Neutrophil (primary cell): Measurements from ENCODE around the gene TRIM2.

Source experiments
- H3K27ac ChIP-seq: fragments of 200-600 bp; sonication (generic); 2 replicates; pipeline ENCODE4 v1.5.1; 2016; ENCODE audit warnings: mild to moderate bottlenecking, moderate library complexity
- H3K27me3 ChIP-seq: fragments of 200-600 bp; sonication (generic); 2 replicates; pipeline ENCODE4 v1.6.0; 2016; ENCODE audit warnings: mild to moderate bottlenecking
- H3K36me3 ChIP-seq: fragments of 200-600 bp; sonication (generic); 2 replicates; pipeline ENCODE4 v1.5.1; 2017
- H3K4me1 ChIP-seq, 2 experiments: fragments of 200-600 bp in 1 of 2; sonication (generic) in 1 of 2; 1 replicate in 1 of 2; 2 replicates in 1 of 2; pipeline versions ENCODE4 v1.5.1 to v1.6.1; 2013 to 2016; ENCODE audit warnings: low read depth in 1 of 2, low read length in 1 of 2, mild to moderate bottlenecking in 1 of 2, moderate library complexity in 1 of 2; ENCODE audit not compliant: control insufficient read depth in 1 of 2, insufficient read depth in 1 of 2
- H3K4me3 ChIP-seq, 2 experiments: fragments of 200-600 bp in 1 of 2; sonication (generic) in 1 of 2; 1 replicate in 1 of 2; 2 replicates in 1 of 2; pipeline ENCODE4 v1.5.1; 2013 to 2016; ENCODE audit warnings: low read depth in 1 of 2, low read length in 1 of 2, mild to moderate bottlenecking in 1 of 2, moderate library complexity in 1 of 2
- H3K9me3 ChIP-seq: fragments of 200-600 bp; sonication (generic); 2 replicates; pipeline ENCODE4 v1.5.1; 2016
- CTCF ChIP-seq: fragments of 200-600 bp; sonication (generic); IDR thresholded peaks from 2 replicates; pipeline ENCODE4 v1.5.1; 2016; ENCODE audit warnings: antibody characterized with exemption

Gene TRIM2

DNA sequence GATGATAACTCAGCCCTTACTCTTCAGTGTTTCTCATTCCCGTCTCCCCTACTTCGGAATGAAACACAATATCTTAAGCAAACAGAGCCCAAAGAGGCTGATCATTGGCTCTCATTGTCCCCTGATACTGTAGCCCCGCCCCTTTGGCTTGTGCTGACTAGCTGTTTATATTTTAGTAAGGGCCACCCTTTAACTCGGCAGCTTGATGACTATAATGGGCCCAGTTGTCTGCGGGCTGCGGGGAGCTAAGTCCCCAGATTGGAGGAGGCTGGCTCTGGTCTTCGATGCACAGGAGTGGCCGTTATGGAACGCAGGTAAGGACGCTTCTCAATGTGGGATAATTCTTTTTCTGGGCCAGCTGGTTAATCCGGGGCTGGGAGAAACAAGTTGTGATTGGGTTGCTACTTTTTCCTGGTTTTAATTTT lies at the start of gene TRIM2:
TRIM2 (plus strand) TSS at position 197 of the 425 bp plus-strand sequence; CDS start at position 285, 88 bp downstream.
- no peak for TF ChIP-seq CTCF
- Histone ChIP-seq H3K27ac (no peak within 1 kb of the TSS), H3K27me3 (no peaks in the 10 kb centered on the region), H3K36me3 (no peaks in the 10 kb centered on the region), H3K4me1 (no peaks in the 10 kb centered on the region), H3K4me3 (no peak within 1 kb of the TSS), H3K9me3 (no peaks in the 10 kb centered on the region)

GRCh38 chr4:153155686-153156085 lies 48.6 kb upstream of the TRIM2 start:
- no peak for TF ChIP-seq CTCF
- peaks cover 70% of the 10 kb centered on the region for H3K27me3 ChIP-seq
- H3K4me3 ChIP-seq: no peak overlapping the region
- peaks cover 31 to 32% of the 10 kb centered on the region in 2 experiments for H3K4me1 ChIP-seq
- H3K27ac ChIP-seq: no peak overlapping the region
- H3K9me3 ChIP-seq: no peaks in the 10 kb centered on the region
- H3K36me3 ChIP-seq: no peaks in the 10 kb centered on the region

- H3K27me3 ChIP-seq: peaks cover 70% of the 10 kb centered on the region
- H3K9me3 ChIP-seq: no peaks in the 10 kb centered on the region
- H3K36me3 ChIP-seq: no peaks in the 10 kb centered on the region
- no peak for TF ChIP-seq CTCF
- no peak overlapping the region for H3K27ac ChIP-seq
- H3K4me1 ChIP-seq: peaks cover 29% of the 10 kb centered on the region in 2 experiments
- no peak overlapping the region for H3K4me3 ChIP-seq
Measured at GRCh38 chr4:153156263-153156662, 48.0 kb upstream of the TRIM2 start.

- TF ChIP-seq CTCF: no peak
- H3K27me3 ChIP-seq: peaks cover 73% of the 10 kb centered on the region
- H3K4me1 ChIP-seq: peaks cover 24% of the 10 kb centered on the region in 2 experiments
- no peaks in the 10 kb centered on the region for H3K9me3 ChIP-seq
- no peak overlapping the region for H3K27ac ChIP-seq
- no peak overlapping the region for H3K4me3 ChIP-seq
- H3K36me3 ChIP-seq: no peaks in the 10 kb centered on the region
Measured at GRCh38 chr4:153156721-153157120, 47.5 kb upstream of the TRIM2 start.

DNA sequence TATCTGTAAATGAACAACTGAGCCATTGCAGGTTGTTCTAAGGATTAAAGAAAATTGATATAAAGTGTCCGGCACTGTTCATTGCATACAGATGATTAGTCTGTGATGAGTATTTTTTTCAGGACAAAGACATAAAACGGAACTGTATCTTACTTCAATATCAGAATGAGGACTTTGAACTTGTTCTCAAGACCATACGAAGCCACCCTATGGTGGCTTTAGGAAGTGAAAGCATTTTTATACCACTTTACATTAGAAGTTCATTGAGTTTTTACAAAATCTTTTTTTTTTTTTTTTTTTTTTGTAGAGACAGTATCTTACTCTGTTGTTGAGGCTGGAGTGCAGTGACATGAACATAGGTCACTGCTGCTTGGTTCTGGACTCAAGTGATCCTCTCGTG lies 45.2 kb upstream of the TRIM2 start:
- H3K4me1 ChIP-seq: peaks cover 1 to 2% of the 10 kb centered on the region in 2 experiments
- TF ChIP-seq CTCF: no peak
- H3K36me3 ChIP-seq: no peaks in the 10 kb centered on the region
- no peak overlapping the region for H3K27ac ChIP-seq
- H3K27me3 ChIP-seq: peaks cover 53% of the 10 kb centered on the region
- no peak overlapping the region for H3K4me3 ChIP-seq
- H3K9me3 ChIP-seq: no peaks in the 10 kb centered on the region

DNA sequence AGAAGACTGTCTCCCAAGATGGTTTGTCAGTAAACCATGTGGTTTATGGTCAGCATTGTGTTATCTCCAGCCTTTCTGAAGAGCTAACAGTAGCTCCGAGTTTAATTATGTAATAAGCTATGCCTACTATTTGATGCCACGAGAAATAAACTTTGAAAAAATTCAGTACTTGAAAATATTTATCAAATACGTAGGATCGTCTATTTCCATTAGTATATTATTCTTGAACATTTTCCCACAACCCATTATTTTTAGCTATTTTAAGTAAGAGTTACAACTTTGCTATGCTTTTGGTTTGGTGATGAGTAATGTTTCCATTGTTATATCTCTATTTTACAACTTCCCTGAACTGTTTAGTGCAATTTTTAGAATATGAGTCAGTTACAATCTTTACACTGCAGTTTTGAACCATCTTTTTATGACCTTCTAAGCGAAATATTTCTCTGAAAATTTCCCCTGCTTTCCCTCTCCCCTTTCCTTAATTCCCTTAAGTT lies 44.5 kb upstream of the TRIM2 start:
- peaks cover 45% of the 10 kb centered on the region for H3K27me3 ChIP-seq
- H3K9me3 ChIP-seq: no peaks in the 10 kb centered on the region
- no peak overlapping the region for H3K4me3 ChIP-seq
- H3K4me1 ChIP-seq: no peaks in the 10 kb centered on the region
- no peaks in the 10 kb centered on the region for H3K36me3 ChIP-seq
- H3K27ac ChIP-seq: no peak overlapping the region
- no peak for TF ChIP-seq CTCF
